Gastroesophageal sphincter (tissue), 4 donors: ENCODE data around the gene SCYGR4. TPM values are rescaled to one million over a fixed set of nuclear protein-coding genes. Genes with fewer than 3 reads are reported as not detected.

ENCODE experiments used
- ATAC-seq: fragments of 150-250 bp; one replicate; pipeline ENCODE4 v1.9.1; 2016; ENCODE audit warnings: mild to moderate bottlenecking, moderate library complexity
- H3K27ac ChIP-seq, 4 donors: fragments of 200-600 bp; sonication (generic) in 3 of 4; 1 replicate in 3 of 4; 2 replicates in 1 of 4; pipeline ENCODE4 v1.5.1; 2016 to 2019
- H3K27me3 ChIP-seq: fragments of 200-600 bp; sonication (generic); one replicate; pipeline ENCODE4 v1.5.1; 2019
- H3K36me3 ChIP-seq, 2 donors: fragments of 200-600 bp; sonication (generic); one replicate each; pipeline ENCODE4 v1.5.1; 2019; ENCODE audit warnings: control low read depth in 1 of 2
- H3K4me1 ChIP-seq, 3 donors: fragments of 200-600 bp; sonication (generic); 1 replicate in 2 of 3; 2 replicates in 1 of 3; pipeline ENCODE4 v1.5.1; 2016 to 2019; ENCODE audit warnings: control low read depth in 2 of 3
- H3K4me3 ChIP-seq, 2 donors: fragments of 200-600 bp; sonication (generic); one replicate each; pipeline ENCODE4 v1.5.1; 2019; ENCODE audit warnings: mild to moderate bottlenecking in 1 of 2, moderate library complexity in 1 of 2
- H3K9me3 ChIP-seq, 3 donors: fragments of 200-600 bp; sonication (generic); one replicate each; pipeline ENCODE4 v1.5.1; 2017 to 2019; ENCODE audit warnings: control low read depth in 2 of 3
- CTCF ChIP-seq, 4 experiments: fragments of 200-600 bp in 2 of 4; fragments of 450-650 bp in 2 of 4; sonication (generic) in 1 of 4; IDR thresholded peaks; one replicate each; pipeline ENCODE4 v1.5.1; 2017 to 2019; ENCODE audit warnings: antibody characterized with exemption in 4 of 4, mild to moderate bottlenecking in 2 of 4, moderate library complexity in 2 of 4
- EP300 ChIP-seq: sonication (generic); formaldehyde crosslinking; IDR thresholded peaks from one replicate; pipeline ENCODE4 v1.6.1; 2017; ENCODE audit warnings: antibody characterized with exemption, mild to moderate bottlenecking
- POLR2A ChIP-seq, 2 donors: fragments of 450-650 bp; IDR thresholded peaks; one replicate each; pipeline ENCODE4 v1.6.1; 2017; ENCODE audit warnings: antibody characterized with exemption in 2 of 2, mild to moderate bottlenecking in 2 of 2, moderate library complexity in 1 of 2
- POLR2AphosphoS5 ChIP-seq: sonication (generic); formaldehyde crosslinking; IDR thresholded peaks from one replicate; pipeline ENCODE4 v1.6.1; 2017; ENCODE audit warnings: antibody characterized with exemption
- WGBS, 2 donors: methylation state at CpG; one replicate each; pipeline ENCODE4 v1.1.5; 2018; ENCODE audit warnings: low coverage in 1 of 2; 5-methylcytosine and 5-hydroxymethylcytosine counted together
- total RNA-seq, 4 donors: library from RNA; depleted of rRNA; stranded (reverse); fragments of >200 nt; gene quantifications; one replicate each; pipeline ENCODE4 v1.1.0, GENCODE V29; 2016

SCYGR4 gene
- total RNA-seq, 4 donors from 2014 or later, result 0.62 TPM; not detected in 3

DNA sequence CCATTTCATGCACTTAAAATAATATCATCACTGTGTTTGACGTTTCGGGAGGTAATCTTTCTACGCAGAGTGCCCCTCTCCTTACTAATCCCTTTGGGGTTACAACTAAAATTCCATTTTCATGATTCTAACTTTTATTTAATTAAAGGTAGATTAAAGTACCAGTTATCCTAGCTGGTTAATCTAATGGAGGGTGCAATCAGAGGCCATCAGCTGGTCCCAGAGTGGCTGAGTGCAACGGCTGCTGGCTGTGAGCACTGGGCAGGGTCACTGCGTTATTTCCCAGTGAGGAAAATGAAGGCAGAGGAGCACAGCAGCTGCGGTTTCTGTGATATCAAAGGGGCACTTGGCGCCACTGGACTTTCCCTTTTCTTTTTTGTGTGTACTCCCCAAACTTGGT is 12.1 kb downstream of the SCYGR4 start:
- TF ChIP-seq POLR2A (IDR thresholded peaks at IDR 0.05) (no peak), EP300 (no peak), CTCF (IDR thresholded peaks at IDR 0.05) (no peak)
- Histone ChIP-seq H3K9me3 (no peaks in the 10 kb centered on the region), H3K36me3 (no peaks in the 10 kb centered on the region), H3K27me3 (no peaks in the 10 kb centered on the region), H3K4me1 (no peaks in the 10 kb centered on the region), H3K27ac (no peak overlapping the region), H3K4me3 (no peak overlapping the region)
- WGBS, 2 donors, result 43 to 60% methylated on average over 4 to 7 of the region's 7 CpGs
- ATAC-seq, result no peak

- no peaks in the 10 kb centered on the region for H3K27me3 ChIP-seq
- ATAC-seq, result no peak
- TF ChIP-seq EP300 (no peak), POLR2A (IDR thresholded peaks at IDR 0.05) (no peak), POLR2AphosphoS5 (no peak), CTCF (IDR thresholded peaks at IDR 0.05) (no peak)
- H3K27ac ChIP-seq, result no peak overlapping the region
- WGBS, 2 donors, result 24 to 49% methylated on average over 3 of the region's 3 CpGs
- no peak overlapping the region for H3K4me3 ChIP-seq
- H3K36me3 ChIP-seq, result no peaks in the 10 kb centered on the region
- H3K9me3 ChIP-seq, result no peaks in the 10 kb centered on the region
- no peaks in the 10 kb centered on the region for H3K4me1 ChIP-seq
Measured at GRCh38 chr2:227630322-227630721, 13.0 kb downstream of the SCYGR4 start.

GRCh38 chr2:227632827-227633226 is 15.5 kb downstream of the SCYGR4 start:
- no peak overlapping the region for H3K27ac ChIP-seq
- no peaks in the 10 kb centered on the region for H3K9me3 ChIP-seq
- H3K27me3 ChIP-seq, result no peaks in the 10 kb centered on the region
- no peak for ATAC-seq
- H3K4me3 ChIP-seq, result no peak overlapping the region
- WGBS, 2 donors, result 73 to 81% methylated on average over 6 of the region's 6 CpGs
- no peak for TF ChIP-seq POLR2AphosphoS5
- TF ChIP-seq POLR2A (IDR thresholded peaks at IDR 0.05), result no peak
- TF ChIP-seq CTCF (IDR thresholded peaks at IDR 0.05), result no peak
- no peak for TF ChIP-seq EP300
- H3K4me1 ChIP-seq, result no peaks in the 10 kb centered on the region
- H3K36me3 ChIP-seq, result no peaks in the 10 kb centered on the region

DNA sequence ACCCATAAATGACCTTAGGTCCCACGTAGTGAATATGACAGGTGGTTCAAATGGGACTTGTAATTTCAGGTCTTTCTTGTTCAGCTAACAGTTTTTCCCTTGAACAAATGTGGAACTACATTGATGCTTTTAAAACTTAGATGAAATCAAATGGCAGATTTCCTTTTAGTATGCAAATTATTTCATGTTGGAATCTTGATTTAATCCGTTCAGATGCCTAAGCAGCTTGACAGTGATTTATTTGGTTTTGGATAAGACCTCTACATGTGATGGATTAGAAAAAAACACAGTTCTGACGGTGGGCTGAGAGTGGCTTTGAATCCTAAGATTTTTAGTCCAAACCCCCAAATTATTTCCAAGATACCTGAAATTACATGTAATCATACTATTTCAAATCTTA is 16.9 kb downstream of the SCYGR4 start:
- Histone ChIP-seq H3K4me3 (no peak overlapping the region), H3K27ac (no peak overlapping the region), H3K9me3 (no peaks in the 10 kb centered on the region), H3K27me3 (no peaks in the 10 kb centered on the region), H3K36me3 (no peaks in the 10 kb centered on the region), H3K4me1 (no peaks in the 10 kb centered on the region)
- no peak for ATAC-seq
- TF ChIP-seq CTCF (IDR thresholded peaks at IDR 0.05), result no peak
- no peak for TF ChIP-seq EP300
- no peak for TF ChIP-seq POLR2AphosphoS5
- TF ChIP-seq POLR2A (IDR thresholded peaks at IDR 0.05), result no peak
- 33 to 42% methylated on average over 3 of the region's 3 CpGs for WGBS, 2 donors

DNA sequence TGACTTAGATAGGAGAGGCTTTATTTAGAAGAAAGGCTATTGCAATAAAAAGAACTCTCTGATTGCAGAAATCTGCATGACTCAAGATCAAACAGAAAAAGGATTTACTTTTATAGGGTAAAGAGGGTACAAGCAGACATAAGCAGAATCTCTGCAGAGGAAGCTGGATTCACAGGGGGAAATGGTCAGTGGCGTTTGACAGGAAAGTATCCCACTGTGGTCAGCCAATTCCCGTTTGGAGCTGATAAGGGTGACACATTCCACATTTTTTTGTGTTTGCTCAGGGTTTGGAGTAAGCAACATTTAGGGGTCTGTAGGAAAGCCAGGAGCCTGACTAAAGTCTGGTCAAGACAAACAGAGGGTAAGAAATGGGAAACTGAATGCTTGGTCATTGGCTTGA is 25.4 kb downstream of the SCYGR4 start:
- Histone ChIP-seq H3K27ac (no peak overlapping the region), H3K9me3 (no peaks in the 10 kb centered on the region), H3K4me1 (no peaks in the 10 kb centered on the region), H3K4me3 (no peak overlapping the region), H3K36me3 (no peaks in the 10 kb centered on the region), H3K27me3 (no peaks in the 10 kb centered on the region)
- no peak for ATAC-seq
- no peak for TF ChIP-seq POLR2AphosphoS5
- TF ChIP-seq EP300, result no peak
- no peak for TF ChIP-seq POLR2A (IDR thresholded peaks at IDR 0.05)
- TF ChIP-seq CTCF (IDR thresholded peaks at IDR 0.05), result no peak
- WGBS, 2 donors, result 0 to 14% methylated on average over 2 of the region's 2 CpGs
